Naive thymus-derived CD4-positive, alpha-beta T cell (primary cell): ENCODE data around the gene SERPINA10. TPM values are rescaled to one million over a fixed set of nuclear protein-coding genes. Genes with fewer than 3 reads are reported as not detected.

Experiments
- ATAC-seq: fragments of 150-1000 bp; cut with Tn5 transposase; 2 replicates; pipeline ENCODE4 v1.10.0; 2021; ENCODE audit warnings: mild to moderate bottlenecking, moderate library complexity
- CTCF ChIA-PET: fragments of 350-600 bp; sonication (Branson Sonifier 250); formaldehyde crosslinking; loops from one replicate; lab custom pipeline; 2021; ENCODE audit warnings: antibody characterized with exemption; lab: Charles Lee
- POLR2A ChIA-PET: fragments of 350-600 bp; sonication (Branson Sonifier 250); formaldehyde crosslinking; loops from one replicate; lab custom pipeline; 2021; ENCODE audit warnings: antibody characterized with exemption, inconsistent platforms; lab: Charles Lee
- DNase-seq, 9 donors: peaks; one replicate each; pipeline versions ENCODE4 v3.0.0 to v3.0.0-alpha.2; 2020 to 2022; ENCODE audit warnings: mixed read lengths in 1 of 9
- H3K27ac ChIP-seq: one replicate; pipeline ENCODE4 v1.7.0; 2013; ENCODE audit warnings: mild to moderate bottlenecking, low read depth, low read length, moderate library complexity
- H3K27me3 ChIP-seq, 2 donors: one replicate each; pipeline ENCODE4 v1.7.0; 2013; ENCODE audit warnings: low read length in 2 of 2, mild to moderate bottlenecking in 2 of 2, moderate library complexity in 2 of 2; ENCODE audit not compliant: control insufficient read depth in 2 of 2, insufficient read depth in 2 of 2
- H3K36me3 ChIP-seq, 3 experiments: 1 replicate in 2 of 3; 2 replicates in 1 of 3; pipeline ENCODE4 v1.7.0; 2013; ENCODE audit warnings: low read length in 3 of 3, mild to moderate bottlenecking in 3 of 3, moderate library complexity in 1 of 3; ENCODE audit not compliant: insufficient read depth in 3 of 3, control insufficient read depth in 2 of 3
- H3K4me1 ChIP-seq, 2 donors: one replicate each; pipeline ENCODE4 v1.7.0; 2013; ENCODE audit warnings: low read length in 2 of 2, mild to moderate bottlenecking in 2 of 2, moderate library complexity in 1 of 2; ENCODE audit not compliant: control insufficient read depth in 2 of 2, insufficient read depth in 2 of 2
- H3K4me3 ChIP-seq: 2 replicates; pipeline ENCODE4 v1.7.0; 2013; ENCODE audit warnings: mild to moderate bottlenecking, low read length
- H3K9me3 ChIP-seq, 3 experiments: 1 replicate in 2 of 3; 2 replicates in 1 of 3; pipeline ENCODE4 v1.7.0; 2013; ENCODE audit warnings: low read length in 3 of 3; ENCODE audit not compliant: control insufficient read depth in 2 of 3
- H3K27ac Mint-ChIP-seq, 9 donors: one replicate each; pipeline ENCODE4 v1.8.0; 2020 to 2022; ENCODE audit warnings: mixed read lengths in 9 of 9, mild to moderate bottlenecking in 8 of 9, moderate library complexity in 5 of 9, inconsistent platforms in 2 of 9
- H3K27me3 Mint-ChIP-seq, 5 donors: one replicate each; pipeline ENCODE4 v1.8.0; 2021 to 2022; ENCODE audit warnings: mixed read lengths in 5 of 5, mild to moderate bottlenecking in 1 of 5
- H3K36me3 Mint-ChIP-seq, 5 donors: one replicate each; pipeline ENCODE4 v1.8.0; 2020 to 2022; ENCODE audit warnings: mixed read lengths in 5 of 5, mild to moderate bottlenecking in 3 of 5, inconsistent platforms in 1 of 5
- H3K4me1 Mint-ChIP-seq, 7 donors: one replicate each; pipeline ENCODE4 v1.8.0; 2020 to 2022; ENCODE audit warnings: mixed read lengths in 7 of 7, mild to moderate bottlenecking in 3 of 7, inconsistent platforms in 1 of 7
- H3K4me3 Mint-ChIP-seq, 10 donors: one replicate each; pipeline ENCODE4 v1.8.0; 2020 to 2022; ENCODE audit warnings: mild to moderate bottlenecking in 10 of 10, mixed read lengths in 10 of 10, moderate library complexity in 6 of 10, inconsistent platforms in 2 of 10
- H3K9me3 Mint-ChIP-seq, 11 donors: one replicate each; pipeline ENCODE4 v1.8.0; 2020 to 2022; ENCODE audit warnings: mixed read lengths in 11 of 11, mild to moderate bottlenecking in 4 of 11, inconsistent platforms in 1 of 11, moderate library complexity in 1 of 11
- intact Hi-C, 2 donors: fragments of 100-400 bp; cut with micrococcal nuclease; formaldehyde crosslinking; loops; one replicate each; pipeline ENCODE4 v1.15.1; 2023
- polyA plus RNA-seq, 2 donors: library from polyadenylated mRNA; unstranded; fragments of 300-500 nt; fragmentation: Illumina TruSeq; gene quantifications; one replicate each; pipeline ENCODE4 v1.2.3, GENCODE V29; 2021
- total RNA-seq, 6 experiments: library from RNA in 5 of 6; stranded (reverse) in 5 of 6; gene quantifications; 1 replicate in 5 of 6; 2 replicates in 1 of 6; pipeline ENCODE4 v1.2.3 and lab custom pipeline; 2021 to 2026

SERPINA10 gene
- total and polyA plus RNA-seq, 7 experiments from 2014 or later: not detected

GRCh38 chr14:94334872-94335271, 41.8 kb upstream of the SERPINA10 start:
- ChIA-PET CTCF (no interaction called here), POLR2A (no interaction called here)
- peaks cover 0 to 2% (median 0%) of the 10 kb centered on the region in 11 donors for H3K9me3 Mint-ChIP-seq
- H3K27ac ChIP-seq: no peak overlapping the region
- H3K36me3 Mint-ChIP-seq: no peaks in the 10 kb centered on the region
- H3K27me3 ChIP-seq: no peaks in the 10 kb centered on the region
- no peaks in the 10 kb centered on the region for H3K4me1 ChIP-seq
- no peaks in the 10 kb centered on the region for H3K9me3 ChIP-seq
- peaks cover 15 to 32% (median 25%) of the 10 kb centered on the region in 5 donors for H3K27me3 Mint-ChIP-seq
- no peaks in the 10 kb centered on the region for H3K4me1 Mint-ChIP-seq
- no peak overlapping the region for H3K4me3 Mint-ChIP-seq
- intact Hi-C loops: no loop called here
- no peaks in the 10 kb centered on the region for H3K36me3 ChIP-seq
- DNase-seq: no peak
- ATAC-seq: no peak
- H3K4me3 ChIP-seq: no peak overlapping the region
- no peak overlapping the region for H3K27ac Mint-ChIP-seq

GRCh38 chr14:94332587-94332986, 39.5 kb upstream of the SERPINA10 start:
- Mint-ChIP-seq H3K9me3 (peaks cover 0 to 5% (median 0%) of the 10 kb centered on the region in 11 donors), H3K27me3 (peaks cover 14 to 38% (median 21%) of the 10 kb centered on the region in 5 donors), H3K27ac (no peak overlapping the region), H3K36me3 (no peaks in the 10 kb centered on the region), H3K4me3 (no peak overlapping the region), H3K4me1 (no peaks in the 10 kb centered on the region)
- Histone ChIP-seq H3K27ac (no peak overlapping the region), H3K27me3 (no peaks in the 10 kb centered on the region), H3K4me1 (no peaks in the 10 kb centered on the region), H3K4me3 (no peak overlapping the region), H3K9me3 (no peaks in the 10 kb centered on the region), H3K36me3 (no peaks in the 10 kb centered on the region)
- CTCF ChIA-PET: no interaction called here
- intact Hi-C loops: no loop called here
- ATAC-seq: no peak
- DNase-seq: no peak
- POLR2A ChIA-PET: no interaction called here

GRCh38 chr14:94332063-94332583, 39.1 kb upstream of the SERPINA10 start:
- intact Hi-C loops: no loop called here
- Mint-ChIP-seq H3K36me3 (no peaks in the 10 kb centered on the region), H3K9me3 (peaks cover 0 to 5% (median 0%) of the 10 kb centered on the region in 11 donors), H3K4me3 (no peak overlapping the region), H3K27me3 (peaks cover 14 to 40% (median 21%) of the 10 kb centered on the region in 5 donors), H3K27ac (no peak overlapping the region), H3K4me1 (no peaks in the 10 kb centered on the region)
- DNase-seq (no peak), ATAC-seq (no peak)
- no peaks in the 10 kb centered on the region for H3K27me3 ChIP-seq
- ChIA-PET CTCF (no interaction called here), POLR2A (no interaction called here)
- H3K36me3 ChIP-seq: no peaks in the 10 kb centered on the region
- no peak overlapping the region for H3K4me3 ChIP-seq
- no peaks in the 10 kb centered on the region for H3K9me3 ChIP-seq
- H3K27ac ChIP-seq: no peak overlapping the region
- H3K4me1 ChIP-seq: no peaks in the 10 kb centered on the region

- Mint-ChIP-seq H3K27me3 (peaks cover 14 to 42% (median 21%) of the 10 kb centered on the region in 5 donors), H3K4me3 (no peak overlapping the region), H3K27ac (no peak overlapping the region), H3K4me1 (no peaks in the 10 kb centered on the region), H3K36me3 (no peaks in the 10 kb centered on the region), H3K9me3 (peaks cover 0 to 9% (median 0%) of the 10 kb centered on the region in 11 donors)
- ChIA-PET POLR2A (no interaction called here), CTCF (no interaction called here)
- H3K4me1 ChIP-seq: no peaks in the 10 kb centered on the region
- DNase-seq: no peak
- intact Hi-C loops: no loop called here
- no peak for ATAC-seq
- H3K27me3 ChIP-seq: no peaks in the 10 kb centered on the region
- H3K4me3 ChIP-seq: no peak overlapping the region
- no peaks in the 10 kb centered on the region for H3K36me3 ChIP-seq
- H3K27ac ChIP-seq: no peak overlapping the region
- H3K9me3 ChIP-seq: no peaks in the 10 kb centered on the region
Measured at GRCh38 chr14:94331462-94331861, 38.4 kb upstream of the SERPINA10 start.

- CTCF ChIA-PET: no interaction called here
- POLR2A ChIA-PET: no interaction called here
- Histone ChIP-seq H3K4me3 (no peak overlapping the region), H3K27me3 (no peaks in the 10 kb centered on the region), H3K4me1 (no peaks in the 10 kb centered on the region), H3K9me3 (no peaks in the 10 kb centered on the region), H3K27ac (no peak overlapping the region), H3K36me3 (no peaks in the 10 kb centered on the region)
- no peak overlapping the region for H3K4me3 Mint-ChIP-seq
- ATAC-seq: no peak
- H3K27me3 Mint-ChIP-seq: peaks cover 10 to 43% (median 24%) of the 10 kb centered on the region in 5 donors
- no peak overlapping the region for H3K27ac Mint-ChIP-seq
- H3K4me1 Mint-ChIP-seq: no peaks in the 10 kb centered on the region
- DNase-seq: no peak
- H3K36me3 Mint-ChIP-seq: no peaks in the 10 kb centered on the region
- intact Hi-C loops: no loop called here
- H3K9me3 Mint-ChIP-seq: peaks cover 0 to 11% (median 0%) of the 10 kb centered on the region in 11 donors
Measured at GRCh38 chr14:94330857-94331256, 37.8 kb upstream of the SERPINA10 start.

- Mint-ChIP-seq H3K36me3 (no peaks in the 10 kb centered on the region), H3K4me3 (no peak overlapping the region), H3K4me1 (no peaks in the 10 kb centered on the region), H3K9me3 (peaks cover 0 to 11% (median 0%) of the 10 kb centered on the region in 11 donors), H3K27me3 (peaks cover 7 to 41% (median 25%) of the 10 kb centered on the region in 5 donors), H3K27ac (no peak overlapping the region)
- Histone ChIP-seq H3K27ac (no peak overlapping the region), H3K9me3 (no peaks in the 10 kb centered on the region), H3K27me3 (no peaks in the 10 kb centered on the region), H3K36me3 (no peaks in the 10 kb centered on the region), H3K4me3 (no peak overlapping the region), H3K4me1 (no peaks in the 10 kb centered on the region)
- ChIA-PET POLR2A (no interaction called here), CTCF (no interaction called here)
- DNase-seq (no peak), ATAC-seq (no peak)
- intact Hi-C loops: no loop called here
Measured at GRCh38 chr14:94330432-94330831, 37.4 kb upstream of the SERPINA10 start.

GRCh38 chr14:94329857-94330256, 36.8 kb upstream of the SERPINA10 start:
- CTCF ChIA-PET: no interaction called here

More at GRCh38 chr14:94329857-94330256, 36.8 kb upstream of the SERPINA10 start:
- no peaks in the 10 kb centered on the region for H3K4me1 ChIP-seq
- Mint-ChIP-seq H3K4me1 (no peaks in the 10 kb centered on the region), H3K9me3 (peaks cover 0 to 11% (median 0%) of the 10 kb centered on the region in 11 donors), H3K27ac (no peak overlapping the region), H3K27me3 (peaks cover 3 to 39% (median 21%) of the 10 kb centered on the region in 5 donors), H3K36me3 (no peaks in the 10 kb centered on the region), H3K4me3 (no peak overlapping the region)
- intact Hi-C loops: no loop called here
- no peak for DNase-seq
- ATAC-seq: no peak
- H3K9me3 ChIP-seq: no peaks in the 10 kb centered on the region
- POLR2A ChIA-PET: no interaction called here
- H3K27me3 ChIP-seq: no peaks in the 10 kb centered on the region
- no peaks in the 10 kb centered on the region for H3K36me3 ChIP-seq
- H3K27ac ChIP-seq: no peak overlapping the region
- H3K4me3 ChIP-seq: no peak overlapping the region
